ENCODE measurements around the gene TPD52L2.

The TPD52L2 gene

GRCh38 chr20:63855363-63856097 lies 9.5 kb upstream of the TPD52L2 start:
- Histone ChIP-seq H2BK15ac (ENCODE audit: low read length) (peak overlapping the region; percentile 98), H3K23ac (ENCODE audit: low read depth, low read length, poor library complexity) (peak overlapping the region; percentile 89), H2AK5ac (ENCODE audit: low read depth, low read length) (peak overlapping the region; percentile 100), H2BK5ac (ENCODE audit: low read length) (peak overlapping the region; percentile 75), H3K14ac (ENCODE audit: low read length) (peak overlapping the region; percentile 71), H3K27ac (replicated peaks; ENCODE audit: low read length) (no peak overlapping the region), H3K4ac (ENCODE audit: low read length) (peak overlapping the region; percentile 89), H3K4me3 (ENCODE audit: low read length in 2 of 2) (no peak overlapping the region), H3K9me3 (replicated peaks in 1 of 2; ENCODE audit: control insufficient read depth in 2 of 2, insufficient read depth in 1 of 2, low read depth in 1 of 2, low read length in 2 of 2) (peaks cover 0 to 3% of the 10 kb centered on the region in 2 donors), H3K27me3 (ENCODE audit: control insufficient read depth in 3 of 3, insufficient read depth in 3 of 3, low read depth in 1 of 3, low read length in 3 of 3) (no peaks in the 10 kb centered on the region), H3K36me3 (replicated peaks in 1 of 2; ENCODE audit: control insufficient read depth in 2 of 2, insufficient read depth in 2 of 2, low read length in 2 of 2) (no peaks in the 10 kb centered on the region), H2AFZ (ENCODE audit: low read length) (peak overlapping the region; percentile 59), H4K91ac (ENCODE audit: low read depth, low read length, poor library complexity) (peak overlapping the region; percentile 85), H4K8ac (ENCODE audit: low read depth, low read length) (peak overlapping the region; percentile 96), H3K4me1 (ENCODE audit: control insufficient read depth in 2 of 2, insufficient read depth in 1 of 2, low read depth in 1 of 2, low read length in 2 of 2) (peaks cover 32 to 40% of the 10 kb centered on the region in 2 donors), H2BK120ac (ENCODE audit: low read depth, low read length) (peak overlapping the region; percentile 87), H2BK12ac (ENCODE audit: low read length) (peak overlapping the region; percentile 84), H3K4me2 (ENCODE audit: insufficient read depth, low read length, poor library complexity, severe bottlenecking) (peak overlapping the region; percentile 49), H3K18ac (ENCODE audit: low read length) (peak overlapping the region; percentile 95), H3K79me1 (ENCODE audit: low read depth, low read length) (no peaks in the 10 kb centered on the region), H3K9ac (ENCODE audit: low read depth, low read length, poor library complexity) (peak overlapping the region; percentile 84)
- no CpG with 5 or more reads among the region's 36 CpGs for WGBS, 2 donors (ENCODE audit: extremely low coverage in 2 of 2, insufficient read length in 2 of 2, insufficient replicate concordance in 1 of 2)
- DNase-seq (ENCODE audit: low spot score), result no peak

- Histone ChIP-seq H3K14ac (ENCODE audit: low read length) (peak overlapping the region; percentile 49), H3K27ac (replicated peaks; ENCODE audit: low read length) (no peak overlapping the region)
Observed at GRCh38 chr20:63856098-63856511, 9.0 kb upstream of the TPD52L2 start.

GRCh38 chr20:63857764-63858392 lies 7.2 kb upstream of the TPD52L2 start:
- Histone ChIP-seq H2AK5ac (ENCODE audit: low read depth, low read length) (peak overlapping the region; percentile 87), H3K79me1 (ENCODE audit: low read depth, low read length) (peaks cover 8% of the 10 kb centered on the region), H3K36me3 (replicated peaks in 1 of 2; ENCODE audit: control insufficient read depth in 2 of 2, insufficient read depth in 2 of 2, low read length in 2 of 2) (peaks cover 8 to 22% of the 10 kb centered on the region in 2 donors), H3K9ac (ENCODE audit: low read depth, low read length, poor library complexity) (peak overlapping the region; percentile 80), H2BK15ac (ENCODE audit: low read length) (peak overlapping the region; percentile 94), H3K4me2 (ENCODE audit: insufficient read depth, low read length, poor library complexity, severe bottlenecking) (no peak overlapping the region), H2BK120ac (ENCODE audit: low read depth, low read length) (peak overlapping the region; percentile 35), H3K14ac (ENCODE audit: low read length) (no peak overlapping the region), H2BK5ac (ENCODE audit: low read length) (peak overlapping the region; percentile 66), H3K23ac (ENCODE audit: low read depth, low read length, poor library complexity) (peak overlapping the region; percentile 8), H3K4ac (ENCODE audit: low read length) (no peak overlapping the region), H3K4me1 (ENCODE audit: control insufficient read depth in 2 of 2, insufficient read depth in 1 of 2, low read depth in 1 of 2, low read length in 2 of 2) (peaks cover 32 to 40% of the 10 kb centered on the region in 2 donors), H3K18ac (ENCODE audit: low read length) (peak overlapping the region; percentile 89), H4K91ac (ENCODE audit: low read depth, low read length, poor library complexity) (no peak overlapping the region), H3K9me3 (replicated peaks in 1 of 2; ENCODE audit: control insufficient read depth in 2 of 2, insufficient read depth in 1 of 2, low read depth in 1 of 2, low read length in 2 of 2) (no peaks in the 10 kb centered on the region), H3K27me3 (ENCODE audit: control insufficient read depth in 3 of 3, insufficient read depth in 3 of 3, low read depth in 1 of 3, low read length in 3 of 3) (no peaks in the 10 kb centered on the region), H2BK12ac (ENCODE audit: low read length) (no peak overlapping the region), H2AFZ (ENCODE audit: low read length) (peak overlapping the region; percentile 82), H3K27ac (replicated peaks; ENCODE audit: low read length) (peak overlapping the region; percentile 44), H3K4me3 (ENCODE audit: low read length in 2 of 2) (peak overlapping the region in 1 of 2 donors; percentile 34), H4K8ac (ENCODE audit: low read depth, low read length) (no peak overlapping the region)
- no peak for DNase-seq (ENCODE audit: low spot score)
- no CpG with 5 or more reads among the region's 14 CpGs for WGBS, 2 donors (ENCODE audit: extremely low coverage in 2 of 2, insufficient read length in 2 of 2, insufficient replicate concordance in 1 of 2)

More at GRCh38 chr20:63856098-63856511, 9.0 kb upstream of the TPD52L2 start:
- H3K4me1 ChIP-seq (ENCODE audit: control insufficient read depth in 2 of 2, insufficient read depth in 1 of 2, low read depth in 1 of 2, low read length in 2 of 2), result peaks cover 32 to 40% of the 10 kb centered on the region in 2 donors
- H2BK12ac ChIP-seq (ENCODE audit: low read length), result peak overlapping the region; percentile 84
- peak overlapping the region; percentile 95 for H3K18ac ChIP-seq (ENCODE audit: low read length)
- H2AFZ ChIP-seq (ENCODE audit: low read length), result no peak overlapping the region
- H3K9me3 ChIP-seq (replicated peaks in 1 of 2; ENCODE audit: control insufficient read depth in 2 of 2, insufficient read depth in 1 of 2, low read depth in 1 of 2, low read length in 2 of 2), result no peaks in the 10 kb centered on the region
- H3K36me3 ChIP-seq (replicated peaks in 1 of 2; ENCODE audit: control insufficient read depth in 2 of 2, insufficient read depth in 2 of 2, low read length in 2 of 2), result peaks cover 0 to 5% of the 10 kb centered on the region in 2 donors
- H3K27me3 ChIP-seq (ENCODE audit: control insufficient read depth in 3 of 3, insufficient read depth in 3 of 3, low read depth in 1 of 3, low read length in 3 of 3), result no peaks in the 10 kb centered on the region
- no peak overlapping the region for H3K9ac ChIP-seq (ENCODE audit: low read depth, low read length, poor library complexity)
- H2AK5ac ChIP-seq (ENCODE audit: low read depth, low read length), result peak overlapping the region; percentile 100
- H2BK5ac ChIP-seq (ENCODE audit: low read length), result peak overlapping the region; percentile 75
- peaks cover 1% of the 10 kb centered on the region for H3K79me1 ChIP-seq (ENCODE audit: low read depth, low read length)
- H2BK120ac ChIP-seq (ENCODE audit: low read depth, low read length), result peak overlapping the region; percentile 48
- no peak overlapping the region for H4K91ac ChIP-seq (ENCODE audit: low read depth, low read length, poor library complexity)
- no peak overlapping the region for H3K4me2 ChIP-seq (ENCODE audit: insufficient read depth, low read length, poor library complexity, severe bottlenecking)
- no peak for DNase-seq (ENCODE audit: low spot score)
- peak overlapping the region; percentile 89 for H3K4ac ChIP-seq (ENCODE audit: low read length)
- H3K4me3 ChIP-seq (ENCODE audit: low read length in 2 of 2), result no peak overlapping the region
- no peak overlapping the region for H4K8ac ChIP-seq (ENCODE audit: low read depth, low read length)
- WGBS, 2 donors (ENCODE audit: extremely low coverage in 2 of 2, insufficient read length in 2 of 2, insufficient replicate concordance in 1 of 2), result no CpG with 5 or more reads among the region's 22 CpGs
- H3K23ac ChIP-seq (ENCODE audit: low read depth, low read length, poor library complexity), result no peak overlapping the region
- H2BK15ac ChIP-seq (ENCODE audit: low read length), result peak overlapping the region; percentile 98
